HEK293T (cell line): ENCODE results near the gene TRMT10A.
"Not testable (repeated sequence)": the region's sequence is repeated elsewhere in the genome, so short reads cannot be mapped to it uniquely, and the experiment has no call there.

Experiments
- CTCF ChIA-PET: fragments of 350-600 bp; formaldehyde crosslinking; extraction: SDS; loops from one replicate; lab custom pipeline; 2021; ENCODE audit warnings: antibody characterized with exemption, inconsistent platforms; lab: Yijun Ruan, JAX
- POLR2A ChIA-PET: fragments of 350-600 bp; formaldehyde crosslinking; extraction: SDS; loops from one replicate; lab custom pipeline; 2020; ENCODE audit warnings: antibody characterized with exemption, inconsistent platforms; lab: Yijun Ruan, JAX
- DNase-seq: peaks from one replicate; pipeline ENCODE4 v3.0.0; 2012; ENCODE audit warnings: mixed read lengths; ENCODE audit errors: extremely low spot score
- ARNT ChIP-seq: fragments of 450-650 bp; IDR thresholded peaks from 2 replicates; pipeline ENCODE4 v1.6.1; 2017; ENCODE audit warnings: mild to moderate bottlenecking
- BHLHE40 ChIP-seq: fragments of 450-650 bp; IDR thresholded peaks from 2 replicates; pipeline ENCODE4 v1.6.1; 2016; ENCODE audit warnings: mild to moderate bottlenecking, moderate library complexity, borderline replicate concordance
- CTBP1 ChIP-seq: fragments of 450-650 bp; IDR thresholded peaks from 2 replicates; pipeline ENCODE4 v1.6.1; 2016; ENCODE audit warnings: borderline replicate concordance
- ELF4 ChIP-seq: fragments of 450-650 bp; IDR thresholded peaks from 2 replicates; pipeline ENCODE4 v1.6.1; 2017; ENCODE audit warnings: antibody characterized with exemption
- FOXA1 ChIP-seq: fragments of 450-650 bp; IDR thresholded peaks from 2 replicates; pipeline ENCODE4 v1.6.1; 2016; ENCODE audit warnings: mild to moderate bottlenecking
- FOXK2 ChIP-seq: fragments of 450-650 bp; IDR thresholded peaks from 2 replicates; pipeline ENCODE4 v1.6.1; 2016; ENCODE audit warnings: mild to moderate bottlenecking
- FOXM1 ChIP-seq: fragments of 450-650 bp; IDR thresholded peaks from 2 replicates; pipeline ENCODE4 v1.6.1; 2017; ENCODE audit warnings: mild to moderate bottlenecking, borderline replicate concordance
- HDGF ChIP-seq: fragments of 450-650 bp; IDR thresholded peaks from 2 replicates; pipeline ENCODE4 v1.6.1; 2017; ENCODE audit warnings: antibody characterized with exemption, borderline replicate concordance
- L3MBTL2 ChIP-seq: fragments of 450-650 bp; conservative IDR thresholded peaks from 2 replicates; pipeline ENCODE4 v1.6.1; 2016; ENCODE audit warnings: mild to moderate bottlenecking
- LEF1 ChIP-seq: fragments of 450-650 bp; IDR thresholded peaks from 2 replicates; pipeline ENCODE4 v1.6.1; 2017; ENCODE audit warnings: mild to moderate bottlenecking, borderline replicate concordance
- NFRKB ChIP-seq: fragments of 450-650 bp; IDR thresholded peaks from 2 replicates; pipeline ENCODE4 v1.6.1; 2016; ENCODE audit warnings: mild to moderate bottlenecking, moderate library complexity
- SP1 ChIP-seq: fragments of 450-650 bp; IDR thresholded peaks from 2 replicates; pipeline ENCODE4 v1.6.1; 2017
- SUZ12 ChIP-seq: fragments of 450-650 bp; IDR thresholded peaks from 2 replicates; pipeline ENCODE4 v1.6.1; 2016; ENCODE audit warnings: mild to moderate bottlenecking
- TARDBP ChIP-seq: fragments of 450-650 bp; IDR thresholded peaks from 2 replicates; pipeline ENCODE4 v1.6.1; 2016
- ZNF384 ChIP-seq: fragments of 450-650 bp; IDR thresholded peaks from 2 replicates; pipeline ENCODE4 v1.6.1; 2016
- TF ChIP-seq, protein P1 (sequence below): fragments of 450-650 bp; IDR thresholded peaks from 2 replicates; pipeline ENCODE4 v1.6.1; 2016

The TRMT10A gene

DNA sequence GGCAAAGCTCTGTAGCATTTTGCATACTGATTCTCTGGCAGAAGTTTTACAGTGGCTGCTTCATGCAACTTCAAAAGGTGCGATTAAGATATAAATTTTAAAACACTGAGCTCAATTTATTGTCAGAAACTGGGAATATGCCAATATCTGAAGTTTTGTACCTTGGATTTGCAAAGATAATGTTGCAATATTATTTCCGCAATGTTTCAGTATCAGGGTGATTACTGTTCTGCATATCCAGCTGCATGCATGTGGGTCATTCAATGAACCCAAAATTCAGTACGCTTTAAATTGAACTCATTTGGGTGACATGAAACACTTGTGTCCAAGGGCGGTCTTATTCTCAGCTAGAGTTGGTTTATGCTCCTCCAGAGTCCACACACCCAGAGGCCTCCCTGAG, 26.2 kb downstream of the TRMT10A start:
- ChIA-PET CTCF (no interaction called here), POLR2A (interaction anchor here (0.6 kb wide), 1 partner anchor 26 kb away, joined by 4 read pairs; the partner anchor contains the start of gene TRMT10A)
- no peak for DNase-seq
- no peak for TF ChIP-seq CTBP1
- TF ChIP-seq BHLHE40, result no peak
- no peak for TF ChIP-seq ZNF384
- no peak for TF ChIP-seq NFRKB
- no peak for TF ChIP-seq SP1
- TF ChIP-seq ELF4, result no peak
- no peak for TF ChIP-seq FOXA1
- TF ChIP-seq, protein P1, sequence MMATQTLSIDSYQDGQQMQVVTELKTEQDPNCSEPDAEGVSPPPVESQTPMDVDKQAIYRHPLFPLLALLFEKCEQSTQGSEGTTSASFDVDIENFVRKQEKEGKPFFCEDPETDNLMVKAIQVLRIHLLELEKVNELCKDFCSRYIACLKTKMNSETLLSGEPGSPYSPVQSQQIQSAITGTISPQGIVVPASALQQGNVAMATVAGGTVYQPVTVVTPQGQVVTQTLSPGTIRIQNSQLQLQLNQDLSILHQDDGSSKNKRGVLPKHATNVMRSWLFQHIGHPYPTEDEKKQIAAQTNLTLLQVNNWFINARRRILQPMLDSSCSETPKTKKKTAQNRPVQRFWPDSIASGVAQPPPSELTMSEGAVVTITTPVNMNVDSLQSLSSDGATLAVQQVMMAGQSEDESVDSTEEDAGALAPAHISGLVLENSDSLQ, result no peak
- no peak for TF ChIP-seq HDGF
- no peak for TF ChIP-seq TARDBP
- TF ChIP-seq LEF1, result no peak
- no peak for TF ChIP-seq FOXM1
- no peak for TF ChIP-seq SUZ12
- no peak for TF ChIP-seq ARNT
- TF ChIP-seq L3MBTL2, result no peak
- TF ChIP-seq FOXK2, result no peak

DNA sequence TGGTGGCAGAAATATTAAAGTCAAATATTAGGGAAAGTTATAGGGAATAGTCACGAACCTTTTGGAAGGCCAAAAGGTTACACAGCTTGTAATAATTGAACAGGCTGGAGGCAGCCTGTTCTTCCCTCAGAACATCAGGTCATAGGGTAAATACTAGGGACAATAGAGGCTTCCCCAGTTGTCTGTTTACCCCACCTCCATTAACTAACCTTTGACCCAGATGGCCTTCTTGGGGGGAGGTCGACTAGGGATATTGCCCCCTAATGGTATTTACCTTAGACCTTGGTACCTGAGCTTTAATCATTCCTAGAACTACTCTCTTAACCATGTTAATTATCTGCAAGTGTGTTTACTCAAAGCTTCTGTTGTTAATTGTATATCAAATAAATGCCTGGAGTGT, 27.0 kb downstream of the TRMT10A start:
- ChIA-PET POLR2A (no interaction called here), CTCF (no interaction called here)
- TF ChIP-seq TARDBP (no peak), SP1 (no peak), L3MBTL2 (no peak), SUZ12 (no peak)
- TF ChIP-seq, protein P1, result no peak
- DNase-seq, result no peak

- ChIA-PET POLR2A (no interaction called here), CTCF (no interaction called here)
- no peak for DNase-seq
- TF ChIP-seq ELF4 (no peak), ZNF384 (no peak), LEF1 (no peak), FOXM1 (no peak)
- TF ChIP-seq, protein P1, result no peak
These were observed 27.6 kb downstream of the TRMT10A start for GRCh38 chr4:99536271-99536670.

GRCh38 chr4:99534699-99535098, 29.1 kb downstream of the TRMT10A start:
- POLR2A ChIA-PET, DNase-seq, CTCF ChIA-PET: not testable (repeated sequence)

GRCh38 chr4:99529956-99530355, 33.9 kb downstream of the TRMT10A start:
- ChIA-PET CTCF (no interaction called here), POLR2A (no interaction called here)
- TF ChIP-seq BHLHE40 (no peak), FOXM1 (no peak), ARNT (no peak), CTBP1 (no peak), ELF4 (no peak), SUZ12 (no peak), L3MBTL2 (no peak), SP1 (no peak), FOXK2 (no peak)
- DNase-seq, result no peak

GRCh38 chr4:99529228-99529627, 34.6 kb downstream of the TRMT10A start:
- POLR2A ChIA-PET, result no interaction called here
- CTCF ChIA-PET, result no interaction called here
- TF ChIP-seq, protein P1, result no peak
- no peak for TF ChIP-seq L3MBTL2
- TF ChIP-seq BHLHE40, result no peak
- TF ChIP-seq ELF4, result no peak
- TF ChIP-seq ZNF384, result no peak
- TF ChIP-seq CTBP1, result no peak
- no peak for TF ChIP-seq ARNT
- DNase-seq, result no peak

DNA sequence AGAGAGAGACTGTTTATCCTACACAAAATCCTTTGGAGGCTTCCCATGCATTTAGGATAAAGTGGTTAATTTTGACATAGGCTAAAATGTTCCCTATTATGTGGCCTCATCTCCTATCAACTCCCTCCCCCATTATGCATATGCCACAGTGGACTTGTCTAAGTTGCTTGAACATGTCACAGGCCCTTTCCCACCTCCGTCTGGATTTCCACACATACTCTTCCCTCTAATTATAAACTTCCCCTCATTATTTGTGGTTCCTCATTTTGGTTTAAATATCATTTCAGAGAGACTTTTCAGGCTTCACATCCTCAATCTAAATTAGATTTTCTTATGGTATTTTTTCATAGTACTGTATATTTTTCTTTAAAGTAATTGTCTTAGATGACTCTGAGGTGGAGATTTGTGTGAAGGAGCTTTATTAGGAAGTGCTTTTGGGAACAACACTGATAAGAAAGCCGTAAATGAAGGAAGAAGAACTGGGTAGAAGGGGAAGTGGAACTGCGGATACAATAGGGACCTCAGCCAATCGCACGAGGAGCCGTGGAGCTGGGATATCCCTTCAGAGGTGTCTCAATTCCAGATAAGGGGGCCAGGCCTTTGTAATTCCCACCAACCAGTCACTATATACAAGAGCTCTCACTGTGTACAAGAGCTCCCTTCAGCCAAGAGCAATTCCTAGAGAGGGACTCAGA, 45.1 kb downstream of the TRMT10A start:
- TF ChIP-seq NFRKB, result no peak
- TF ChIP-seq ZNF384, result no peak
- TF ChIP-seq L3MBTL2, result no peak
- TF ChIP-seq, protein P1, result no peak
- no peak for TF ChIP-seq SP1
- POLR2A ChIA-PET, result no interaction called here
- no peak for DNase-seq
- CTCF ChIA-PET, result no interaction called here
